Epithelial cell of prostate (primary cell): ENCODE measurements around the gene BSPH1.
"Not testable (repeated sequence)": the region's sequence is repeated elsewhere in the genome, so short reads cannot be mapped to it uniquely, and the experiment has no call there.

ENCODE experiments used
- DNase-seq: peaks from one replicate; pipeline ENCODE4 v3.0.0-alpha.2; 2011; ENCODE audit warnings: low read depth, low spot score
- H3K27ac ChIP-seq: fragments of 450-650 bp; 2 replicates; pipeline ENCODE4 v1.5.1; 2017; ENCODE audit warnings: mild to moderate bottlenecking

Gene BSPH1, protein sequence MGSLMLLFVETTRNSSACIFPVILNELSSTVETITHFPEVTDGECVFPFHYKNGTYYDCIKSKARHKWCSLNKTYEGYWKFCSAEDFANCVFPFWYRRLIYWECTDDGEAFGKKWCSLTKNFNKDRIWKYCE

DNA sequence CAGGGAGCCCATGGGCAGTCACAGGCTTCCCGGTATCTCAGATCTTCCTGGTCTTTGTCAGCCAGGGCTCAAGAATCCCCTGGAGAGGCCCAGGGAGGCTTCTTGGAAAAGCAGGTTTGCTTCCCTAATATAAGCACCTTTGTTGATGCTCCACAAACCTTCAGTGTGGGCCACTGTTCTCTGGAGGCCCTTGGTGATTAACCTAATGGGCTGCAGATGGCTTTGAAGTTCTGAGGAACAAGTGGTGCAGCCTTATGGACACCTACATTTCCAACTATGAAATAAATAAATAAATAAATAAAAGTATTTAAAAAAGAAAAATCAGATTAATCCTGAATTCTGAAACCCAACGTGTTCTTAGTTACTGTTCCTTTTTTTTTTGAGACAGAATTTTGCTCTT is at the start of gene BSPH1:
BSPH1 (minus strand) TSS at position 101 of the 400 bp plus-strand sequence; CDS start at position 12, 89 bp downstream.
- no peak for DNase-seq
- H3K27ac ChIP-seq, result no peak within 1 kb of the TSS

DNA sequence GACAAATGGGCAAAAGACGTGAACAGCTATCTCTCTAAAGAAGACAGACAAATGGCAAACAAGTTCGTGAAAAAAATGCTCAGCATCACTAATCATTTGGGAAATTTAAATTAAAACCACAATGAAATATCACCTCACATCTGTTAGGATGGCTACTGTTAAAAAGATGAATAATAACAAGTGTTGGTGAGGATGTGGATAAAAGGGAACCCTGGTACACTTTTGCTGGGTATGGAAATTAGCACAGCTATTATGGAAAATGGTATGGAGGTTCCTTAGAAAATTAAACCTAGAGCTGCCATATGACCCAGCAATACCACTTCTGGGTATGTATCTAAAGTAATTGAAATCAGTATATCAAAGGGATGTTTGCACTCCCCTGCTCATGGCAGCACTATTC is 44.8 kb upstream of the BSPH1 start:
- no peak for DNase-seq
- H3K27ac ChIP-seq, result no peak overlapping the region

DNA sequence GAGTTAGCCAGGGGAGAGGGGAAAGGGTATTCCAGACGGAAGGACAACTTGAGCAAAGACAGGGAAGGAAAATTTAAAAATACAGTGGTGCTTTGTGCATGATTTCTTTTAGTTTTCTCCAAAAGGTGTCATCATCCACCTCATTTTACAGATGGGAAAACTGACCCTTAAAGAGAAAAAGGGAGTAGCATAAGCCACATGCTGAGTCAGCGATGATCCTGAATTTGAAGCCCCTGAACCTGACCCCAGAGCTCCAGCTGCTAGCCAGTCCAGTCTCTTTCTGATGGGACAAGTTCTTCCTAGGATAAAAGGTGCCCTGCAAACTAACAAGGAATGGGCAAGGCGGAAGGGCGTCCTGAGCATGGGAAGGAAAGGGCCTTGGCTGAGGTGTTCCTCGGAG is 41.6 kb upstream of the BSPH1 start:
- DNase-seq, result no peak
- H3K27ac ChIP-seq, result no peak overlapping the region

DNA sequence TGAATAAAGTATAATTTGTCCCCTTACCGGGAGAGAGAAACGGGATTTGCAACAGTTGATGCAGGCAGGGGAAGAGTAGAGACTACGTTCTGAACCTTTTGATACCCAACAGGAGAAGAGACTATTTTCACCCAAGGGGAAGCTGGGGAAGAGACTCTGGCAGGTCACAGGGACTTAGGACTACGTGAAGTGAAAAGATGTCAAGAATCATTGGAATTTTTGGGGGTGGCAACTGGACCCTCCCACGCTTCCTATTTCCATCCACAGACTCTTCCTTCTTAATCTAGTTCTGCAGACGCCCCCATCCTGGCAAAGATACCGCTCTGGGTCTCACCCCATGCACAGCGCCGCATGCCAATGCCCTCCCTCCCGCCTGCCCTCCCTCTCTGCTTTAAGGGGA is 38.1 kb upstream of the BSPH1 start:
- DNase-seq, result no peak
- no peak overlapping the region for H3K27ac ChIP-seq

DNA sequence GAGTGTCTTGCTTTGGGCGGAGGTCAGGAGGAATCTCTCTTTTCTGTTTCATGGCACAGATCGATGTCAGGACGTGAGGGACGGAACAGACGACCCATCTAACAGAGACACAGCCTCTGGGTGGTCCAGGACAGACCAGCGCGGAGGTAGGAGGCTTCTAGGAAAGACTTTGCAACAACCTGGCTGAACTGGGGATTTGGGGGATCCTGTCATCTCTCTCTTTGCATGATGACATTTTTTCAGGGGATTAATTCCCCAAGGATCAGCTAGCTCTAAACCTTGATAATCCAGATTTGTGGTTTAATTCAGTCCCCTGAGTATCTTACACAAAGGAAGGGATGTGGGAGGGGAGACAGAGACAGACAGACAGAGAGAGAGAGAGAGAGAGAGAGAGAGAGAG is 37.5 kb upstream of the BSPH1 start:
- DNase-seq, result no peak
- no peak overlapping the region for H3K27ac ChIP-seq

DNA sequence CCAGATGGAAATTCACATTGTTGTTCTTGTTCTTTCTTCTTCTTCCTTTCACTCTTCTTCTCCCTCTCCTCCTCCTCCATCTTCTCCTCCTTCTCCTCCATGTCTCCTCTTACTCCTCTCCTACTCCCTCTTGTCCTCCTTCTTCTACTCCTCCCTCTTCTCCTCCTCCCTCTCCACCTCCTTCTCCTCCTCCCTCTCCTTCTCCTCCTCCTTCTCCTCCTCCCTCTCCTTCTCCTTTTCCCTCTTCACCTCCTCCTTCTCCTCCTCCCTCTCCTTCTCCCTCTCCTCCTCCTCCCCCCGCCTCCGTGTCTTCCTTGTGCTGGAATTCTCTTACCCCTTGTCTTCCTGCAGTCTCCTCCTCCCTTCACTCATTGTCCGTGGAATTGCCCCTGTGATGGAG is 33.5 kb upstream of the BSPH1 start:
- DNase-seq, result no peak
- no peak overlapping the region for H3K27ac ChIP-seq

DNA sequence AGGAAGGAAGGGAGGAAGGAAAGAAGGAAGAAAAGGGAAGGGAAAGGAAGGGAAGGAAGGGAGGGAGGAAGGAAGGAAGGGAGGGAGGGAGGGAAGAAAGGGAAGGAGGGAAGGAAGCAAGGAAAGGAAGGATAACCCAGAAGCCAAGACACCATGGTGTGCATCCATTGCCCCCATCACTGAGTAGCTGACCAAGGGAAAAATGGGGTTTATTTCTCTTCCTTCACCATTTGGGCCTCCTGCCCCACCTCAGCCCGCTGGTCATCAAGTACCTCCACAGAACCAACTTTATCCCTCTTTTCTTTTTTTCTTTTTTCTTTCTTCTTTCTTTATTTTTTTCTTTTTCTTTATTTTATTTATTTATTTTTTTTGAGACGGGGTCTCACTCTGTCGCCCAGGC is 31.5 kb upstream of the BSPH1 start:
- no peak for DNase-seq
- no peak overlapping the region for H3K27ac ChIP-seq

DNA sequence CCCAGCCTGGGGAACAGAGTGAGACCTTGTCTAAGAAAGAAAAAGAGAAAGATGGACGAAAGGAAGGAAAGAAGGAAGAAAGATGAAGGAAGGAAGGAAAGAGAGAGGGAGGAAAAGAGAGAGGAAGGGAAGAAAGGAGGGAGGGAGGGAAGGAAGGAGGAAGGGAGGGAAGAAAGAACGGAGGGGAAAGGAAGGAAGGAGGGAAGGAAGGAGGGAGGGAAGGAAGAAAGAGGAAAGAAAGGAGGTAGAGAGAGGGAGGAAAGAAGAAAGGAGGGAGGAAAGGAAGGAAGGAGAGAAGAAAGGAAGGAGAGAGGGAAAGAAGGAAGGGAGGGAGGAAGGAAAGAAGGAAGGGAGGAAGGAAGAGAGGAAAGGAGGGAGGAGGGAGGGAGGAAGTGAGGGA is 31.0 kb upstream of the BSPH1 start:
- DNase-seq, result no peak
- H3K27ac ChIP-seq, result no peak overlapping the region

DNA sequence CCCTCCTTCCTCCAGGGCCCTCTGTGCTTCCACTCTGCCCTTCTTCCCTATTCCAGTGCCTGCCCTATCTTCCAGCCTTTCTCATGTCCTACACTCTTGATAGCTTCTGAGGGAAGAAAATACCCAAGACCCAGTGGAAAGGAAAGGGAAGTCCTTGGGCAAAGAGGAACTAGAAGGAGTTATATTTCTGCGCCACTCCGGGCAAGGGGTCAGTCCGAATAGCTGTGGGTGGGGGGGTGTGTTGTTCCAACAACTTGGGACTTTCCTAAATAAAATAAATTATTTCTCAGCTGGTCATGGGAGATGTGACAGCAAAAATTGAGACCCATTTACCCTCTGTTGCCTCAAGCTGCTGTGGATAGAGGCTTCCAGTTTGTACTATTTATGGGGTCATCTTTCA is 28.7 kb upstream of the BSPH1 start:
- no peak overlapping the region for H3K27ac ChIP-seq
- no peak for DNase-seq

DNA sequence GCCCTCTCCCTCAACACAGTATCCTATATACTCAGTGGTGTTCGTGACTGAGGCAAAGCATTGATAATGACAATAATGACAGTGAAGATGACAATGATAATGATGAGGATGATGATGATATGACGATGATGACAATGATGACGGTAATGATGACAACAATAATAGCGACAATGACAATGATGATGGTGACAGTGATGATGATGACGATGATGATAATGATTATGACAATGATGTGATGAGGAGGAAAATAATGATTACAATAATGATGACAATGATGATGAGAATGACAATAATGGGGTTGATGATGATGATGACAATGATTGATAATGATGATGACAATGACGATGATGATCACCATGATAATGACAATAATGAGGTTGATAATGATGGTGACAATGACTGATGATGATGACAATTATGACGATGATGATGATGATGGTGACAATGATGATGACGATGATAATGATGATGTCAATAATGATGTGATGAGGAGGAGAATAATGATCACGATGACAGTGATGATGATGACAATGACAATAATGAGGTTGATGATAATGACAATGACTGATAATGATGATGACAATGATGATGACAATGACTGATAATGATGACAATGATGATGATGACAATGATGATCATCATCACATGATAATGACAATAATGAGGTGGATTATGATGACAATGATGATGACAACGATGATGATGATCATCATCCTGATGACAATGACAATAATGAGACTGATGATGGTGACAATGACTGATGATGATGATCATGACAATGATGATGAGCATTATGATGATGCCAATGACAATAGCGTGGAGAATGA is 19.2 kb upstream of the BSPH1 start:
- DNase-seq, result no peak
- H3K27ac ChIP-seq, result no peak overlapping the region

DNA sequence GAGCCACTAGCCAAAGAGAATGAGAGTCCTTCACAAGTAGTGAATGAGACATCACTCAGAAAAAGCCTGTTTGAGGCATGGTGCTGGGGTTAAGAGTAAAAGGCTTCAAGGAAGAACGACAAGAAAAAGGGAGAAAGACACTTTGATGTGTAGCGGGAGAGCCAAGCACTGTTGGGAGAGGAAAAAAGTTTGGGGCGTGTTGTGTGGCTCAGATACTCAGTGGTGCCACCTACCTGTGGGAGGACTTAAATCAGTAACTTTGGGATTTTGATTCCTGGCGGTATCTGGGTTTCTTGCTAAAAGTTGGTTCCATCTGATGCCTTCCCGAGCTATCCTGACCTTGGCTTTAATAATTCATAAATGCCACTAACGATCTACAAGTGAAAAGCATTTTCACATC is 14.8 kb upstream of the BSPH1 start:
- no peak for DNase-seq

DNA sequence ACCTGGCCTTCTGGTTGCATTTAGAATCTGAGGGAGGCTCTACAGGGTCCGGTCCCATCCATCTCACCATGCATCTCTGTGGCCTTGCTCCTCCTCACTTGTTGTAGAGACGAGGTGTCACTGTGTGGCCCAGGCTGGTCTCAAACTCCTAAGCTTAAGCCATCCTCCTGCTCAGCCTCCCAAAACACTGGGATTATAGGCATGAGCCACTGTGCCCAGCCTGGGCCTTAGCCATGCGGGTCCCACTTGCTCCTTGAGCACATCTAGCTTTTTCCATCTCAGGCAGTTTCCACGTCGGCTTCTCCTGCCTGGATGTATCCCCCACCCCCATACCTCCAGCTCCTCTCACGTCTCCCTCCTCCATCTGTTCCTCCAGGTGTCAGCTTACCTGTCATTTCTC is 12.3 kb upstream of the BSPH1 start:
- no peak for DNase-seq
- no peak overlapping the region for H3K27ac ChIP-seq

More for the DNA sequence above, 14.8 kb upstream of the BSPH1 start:
- H3K27ac ChIP-seq, result no peak overlapping the region

DNA sequence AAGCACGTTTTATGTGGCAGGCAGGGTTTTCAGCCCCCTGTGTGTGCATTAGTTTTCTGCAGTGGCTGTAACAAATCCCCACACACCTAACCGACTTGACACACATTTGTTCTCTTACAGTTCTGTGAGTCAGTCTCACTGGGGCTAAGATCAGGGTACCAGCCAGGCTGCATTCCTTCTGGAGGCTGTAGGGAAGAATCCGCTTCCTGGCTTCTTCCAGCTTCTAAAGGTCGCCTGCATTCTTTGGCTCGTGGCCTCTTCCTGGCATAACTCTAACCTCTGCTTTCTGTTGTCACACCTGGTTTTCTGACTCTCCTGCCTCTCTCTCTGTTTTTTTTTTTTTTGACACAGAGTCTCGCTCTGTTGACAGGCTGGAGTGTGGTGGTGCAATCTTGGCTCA is 8.9 kb upstream of the BSPH1 start:
- DNase-seq, result no peak

DNA sequence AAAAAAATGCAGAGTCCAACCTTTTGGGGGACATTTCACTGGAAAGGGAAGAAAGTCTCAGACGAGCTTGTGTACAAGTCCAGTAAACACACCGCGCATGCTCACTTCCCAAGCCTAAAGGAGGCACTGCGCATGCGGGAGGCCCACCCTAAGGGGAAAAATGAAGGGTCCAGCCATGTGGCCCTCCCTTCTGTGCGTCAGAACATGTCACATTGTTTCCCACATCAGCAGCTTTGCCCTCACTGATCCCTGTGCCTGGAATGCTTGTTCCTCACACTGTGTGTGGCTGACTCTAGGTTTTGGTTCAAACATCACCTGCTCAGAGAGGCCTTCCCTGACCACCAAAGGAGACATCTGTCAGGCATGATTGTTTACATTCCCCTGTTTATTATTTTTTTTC is 6.8 kb upstream of the BSPH1 start:
- no peak overlapping the region for H3K27ac ChIP-seq

More for the DNA sequence above, 8.9 kb upstream of the BSPH1 start:
- H3K27ac ChIP-seq, result no peak overlapping the region

DNA sequence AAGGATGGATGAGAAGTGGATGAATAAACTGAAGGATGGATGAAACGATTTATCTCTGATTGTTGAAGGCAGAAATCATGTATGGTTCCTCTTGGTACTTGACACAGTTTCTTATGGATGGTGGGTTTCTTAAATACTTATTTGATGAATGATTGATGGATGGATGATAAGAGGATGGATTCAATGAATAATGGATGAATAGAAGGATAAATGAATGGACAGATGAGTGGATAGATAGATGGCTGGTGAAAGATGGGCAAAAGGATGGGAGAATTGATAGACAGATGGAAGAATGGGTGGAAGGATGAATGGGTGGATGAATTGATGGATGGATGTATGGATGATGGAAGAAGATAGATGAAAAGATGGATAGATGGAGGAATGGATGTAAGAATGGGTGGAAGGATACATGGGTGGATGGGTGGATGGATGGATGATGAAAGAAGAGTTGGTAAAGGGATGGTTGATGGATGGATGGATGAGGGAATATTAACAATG is 4.3 kb upstream of the BSPH1 start:
- no peak for DNase-seq
- H3K27ac ChIP-seq, result no peak overlapping the region

More for the DNA sequence above, 6.8 kb upstream of the BSPH1 start:
- DNase-seq, result no peak

DNA sequence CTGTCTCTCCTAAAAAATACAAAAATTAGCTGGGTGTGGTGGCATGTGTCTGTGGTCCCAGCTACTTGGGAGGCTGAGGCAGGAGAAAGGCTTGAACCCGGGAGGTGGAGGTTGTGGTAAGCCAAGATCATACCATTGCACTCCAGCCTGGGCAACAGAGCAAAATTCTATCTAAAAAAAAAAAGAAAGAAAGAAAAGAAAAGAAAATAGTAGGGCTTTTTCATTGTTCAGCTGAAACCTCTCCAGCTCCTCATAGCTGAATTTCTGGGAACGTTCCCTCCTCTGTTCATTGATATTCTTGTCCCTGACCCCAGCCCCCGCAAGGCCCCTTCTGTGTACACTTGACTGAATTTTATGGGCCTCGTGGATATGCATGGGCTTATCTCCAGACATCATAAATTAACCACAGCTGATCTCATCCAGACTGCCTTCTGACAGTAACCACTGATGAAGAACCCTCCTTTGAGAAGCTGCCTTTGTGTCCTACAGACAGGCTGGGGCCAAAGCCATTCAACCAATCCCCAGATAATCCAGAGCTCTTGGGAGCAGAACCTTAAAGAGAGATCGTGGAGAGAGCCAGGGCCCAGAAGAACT is 2.3 kb upstream of the BSPH1 start, which contains the start of gene ELSPBP1:
ELSPBP1 (plus strand) TSS at position 424 of the 594 bp plus-strand sequence. CDS start 14,036 bp downstream, outside the sequence.
- no peak for DNase-seq
- no peak within 1 kb of the TSS for H3K27ac ChIP-seq

DNA sequence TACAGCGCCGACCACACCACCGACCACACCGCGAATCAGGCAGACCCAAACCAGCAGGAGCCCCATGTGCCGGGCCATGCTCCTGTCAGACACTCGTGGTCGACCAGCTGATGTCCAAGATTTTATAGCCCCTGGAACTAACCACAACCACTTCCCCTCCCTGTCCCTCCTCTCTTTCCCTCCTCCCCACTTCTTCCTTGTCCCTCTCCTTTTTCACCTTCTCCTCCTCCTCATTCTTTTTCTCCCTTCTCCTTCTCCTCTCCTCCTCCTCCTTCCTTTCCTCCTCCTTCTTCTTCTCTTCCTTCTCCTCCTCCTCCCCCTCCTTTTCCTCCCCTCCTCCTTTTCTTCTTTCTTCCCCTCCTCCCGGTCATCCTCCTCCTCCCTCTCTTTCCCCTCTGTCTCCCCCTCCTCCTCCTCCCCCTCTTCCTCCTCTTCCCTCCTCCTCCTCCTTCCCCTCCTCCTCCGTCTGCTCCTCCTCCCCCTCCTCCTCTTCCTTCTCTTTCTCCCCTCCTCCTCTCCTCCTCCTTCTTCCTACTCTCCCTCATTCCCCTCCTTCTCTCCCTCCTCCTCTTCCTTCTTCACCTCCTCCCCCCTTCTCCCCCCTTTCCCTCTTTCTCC is 670 bp downstream of the BSPH1 start:
- no peak overlapping the region for H3K27ac ChIP-seq
- no peak for DNase-seq

DNA sequence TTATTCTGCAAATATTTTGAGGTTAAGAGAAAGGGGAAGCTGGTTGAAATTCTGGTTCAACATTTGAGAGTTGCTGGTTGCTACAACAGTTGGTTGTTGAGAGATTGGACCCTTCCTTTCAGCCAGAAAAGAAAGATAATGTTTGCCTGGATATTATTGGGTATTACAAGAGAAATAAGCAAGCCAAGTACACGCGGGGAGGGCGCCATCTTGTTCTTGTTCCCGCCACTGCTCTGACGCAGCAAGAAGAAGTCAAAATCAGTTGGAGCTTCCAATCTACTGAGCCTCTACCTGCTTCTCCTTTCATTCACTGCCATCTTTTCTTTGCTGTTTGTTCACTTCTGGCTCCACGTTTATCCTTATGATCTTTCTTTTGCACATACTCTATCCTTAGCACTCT is 18.4 kb downstream of the BSPH1 start:
- no peak overlapping the region for H3K27ac ChIP-seq
- DNase-seq, result no peak

DNA sequence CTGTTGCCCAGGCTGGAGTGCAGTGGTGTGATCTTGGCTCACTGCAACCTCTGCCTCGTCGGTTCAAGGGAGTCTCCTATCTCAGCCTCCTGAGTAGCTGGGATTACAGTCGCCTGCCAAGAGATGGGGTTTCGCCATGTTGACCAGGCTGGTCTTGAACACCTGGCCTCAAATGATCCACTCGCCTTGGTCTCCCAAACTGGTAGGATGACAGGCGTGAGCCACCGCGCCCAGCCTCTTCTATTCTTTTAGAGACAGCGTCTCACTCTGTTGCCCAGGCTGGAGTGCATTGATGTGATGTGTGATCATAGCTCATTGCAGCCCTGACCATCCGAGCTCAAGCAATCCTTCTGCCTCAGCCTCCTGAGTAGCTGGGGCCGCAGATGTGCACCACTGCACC is 36.0 kb downstream of the BSPH1 start:
- not testable (repeated sequence) for DNase-seq, H3K27ac ChIP-seq

DNA sequence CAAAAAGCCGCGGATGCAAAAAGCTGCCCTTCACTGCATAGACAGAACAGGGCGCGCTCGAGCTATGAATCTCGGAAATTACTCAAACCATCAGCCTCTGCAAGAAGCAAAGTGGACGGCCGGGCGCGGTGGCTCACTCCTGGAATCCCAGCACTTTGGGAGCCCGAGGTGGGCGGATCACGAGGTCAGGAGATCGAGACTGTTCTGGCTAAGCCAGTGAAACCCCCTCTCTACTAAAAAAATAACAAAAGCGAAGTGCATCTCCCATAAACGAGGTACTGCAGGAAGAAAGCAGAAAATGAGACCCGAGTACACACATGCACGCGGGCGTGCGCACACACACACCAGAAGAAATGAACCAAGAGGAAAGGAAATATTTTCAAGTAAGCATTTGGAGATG is 39.8 kb downstream of the BSPH1 start:
- not testable (repeated sequence) for DNase-seq

More for the DNA sequence above, 39.8 kb downstream of the BSPH1 start:
- not testable (repeated sequence) for H3K27ac ChIP-seq
